ENCODE data around the gene TBC1D22A. TPM values are rescaled to one million over a fixed set of nuclear protein-coding genes. Genes with fewer than 3 reads are reported as not detected.

Gene TBC1D22A
- total RNA-seq, 1 donor from 2014 or later: 24.2 TPM

DNA sequence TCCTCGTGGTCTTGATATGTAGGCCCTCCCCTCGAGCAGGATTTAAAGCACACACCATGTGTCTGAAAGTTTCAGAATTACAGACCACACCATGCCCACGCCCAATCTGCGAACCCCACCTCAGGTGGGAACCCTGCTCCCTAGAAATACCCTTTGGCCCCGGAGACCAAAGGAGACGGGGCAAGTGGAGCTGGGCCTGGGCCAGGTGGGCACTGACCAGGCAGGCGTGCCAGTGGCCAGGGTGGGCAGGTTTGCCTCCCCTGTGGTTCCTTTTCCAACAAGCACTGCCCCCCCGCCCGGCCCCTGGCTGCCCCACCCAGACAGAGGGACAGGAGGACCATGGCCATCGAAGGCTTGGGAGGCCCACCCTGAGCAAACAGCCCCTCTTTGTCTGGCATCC, 400.4 kb downstream of the TBC1D22A start:
- H3K9me3 Mint-ChIP-seq (ENCODE audit: unreplicated experiment): no peaks in the 10 kb centered on the region

DNA sequence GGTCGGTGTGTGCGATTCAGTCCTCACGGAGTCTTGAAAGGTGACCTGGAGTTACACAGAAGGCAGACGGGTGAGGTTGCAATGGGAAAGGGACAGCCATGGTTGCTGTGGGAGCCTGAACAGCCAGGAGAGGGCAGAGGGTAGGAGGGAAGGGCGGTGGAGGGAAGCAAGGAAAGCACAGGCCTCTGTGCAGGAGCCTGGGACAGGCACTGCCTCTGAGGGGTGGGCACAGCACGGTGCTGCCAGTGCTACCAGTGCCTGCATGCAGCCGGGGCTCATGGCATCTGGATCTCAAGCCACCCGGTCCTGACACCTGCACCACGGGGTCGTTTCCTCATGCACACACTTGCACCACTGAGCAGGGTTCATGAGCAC, 401.0 kb downstream of the TBC1D22A start:
- H2AFZ ChIP-seq (ENCODE audit: low read depth, low read length): no peak overlapping the region
- H3K27ac Mint-ChIP-seq (ENCODE audit: unreplicated experiment): no peak overlapping the region
- no peaks in the 10 kb centered on the region for H3K4me1 ChIP-seq (ENCODE audit: insufficient read depth, low read length)
- TF ChIP-seq, protein P1, sequence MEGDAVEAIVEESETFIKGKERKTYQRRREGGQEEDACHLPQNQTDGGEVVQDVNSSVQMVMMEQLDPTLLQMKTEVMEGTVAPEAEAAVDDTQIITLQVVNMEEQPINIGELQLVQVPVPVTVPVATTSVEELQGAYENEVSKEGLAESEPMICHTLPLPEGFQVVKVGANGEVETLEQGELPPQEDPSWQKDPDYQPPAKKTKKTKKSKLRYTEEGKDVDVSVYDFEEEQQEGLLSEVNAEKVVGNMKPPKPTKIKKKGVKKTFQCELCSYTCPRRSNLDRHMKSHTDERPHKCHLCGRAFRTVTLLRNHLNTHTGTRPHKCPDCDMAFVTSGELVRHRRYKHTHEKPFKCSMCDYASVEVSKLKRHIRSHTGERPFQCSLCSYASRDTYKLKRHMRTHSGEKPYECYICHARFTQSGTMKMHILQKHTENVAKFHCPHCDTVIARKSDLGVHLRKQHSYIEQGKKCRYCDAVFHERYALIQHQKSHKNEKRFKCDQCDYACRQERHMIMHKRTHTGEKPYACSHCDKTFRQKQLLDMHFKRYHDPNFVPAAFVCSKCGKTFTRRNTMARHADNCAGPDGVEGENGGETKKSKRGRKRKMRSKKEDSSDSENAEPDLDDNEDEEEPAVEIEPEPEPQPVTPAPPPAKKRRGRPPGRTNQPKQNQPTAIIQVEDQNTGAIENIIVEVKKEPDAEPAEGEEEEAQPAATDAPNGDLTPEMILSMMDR (IDR thresholded peaks at IDR 0.05; ENCODE audit: insufficient read depth, low read depth, low read length): no peak
- no peak for TF ChIP-seq EZH2 (IDR thresholded peaks at IDR 0.05; ENCODE audit: insufficient read depth, low read length)
- H3K36me3 Mint-ChIP-seq (ENCODE audit: low read depth, unreplicated experiment): peaks cover 15% of the 10 kb centered on the region
- no peaks in the 10 kb centered on the region for H3K79me2 ChIP-seq (ENCODE audit: insufficient read depth, low read length)
- no peak overlapping the region for H3K4me3 ChIP-seq (ENCODE audit: insufficient read depth, low read depth, low read length)
- H4K20me1 ChIP-seq (ENCODE audit: insufficient read depth, low read length): no peaks in the 10 kb centered on the region
- FAIRE-seq (no peak), DNase-seq (ENCODE audit: low read depth) (no peak)
- no peak overlapping the region for H3K4me3 Mint-ChIP-seq (ENCODE audit: unreplicated experiment)
- no peak overlapping the region for H3K4me2 ChIP-seq (ENCODE audit: low read length)
- H3K9ac ChIP-seq (ENCODE audit: low read length): no peak overlapping the region
- H3K27me3 ChIP-seq (ENCODE audit: insufficient read depth, low read length): no peaks in the 10 kb centered on the region
- no peaks in the 10 kb centered on the region for H3K36me3 ChIP-seq (ENCODE audit: insufficient read depth, low read length)
- no peak overlapping the region for H3K27ac ChIP-seq (ENCODE audit: low read depth, low read length)
- no peaks in the 10 kb centered on the region for H3K4me1 Mint-ChIP-seq (ENCODE audit: low read depth, unreplicated experiment)
- no peaks in the 10 kb centered on the region for H3K9me3 Mint-ChIP-seq (ENCODE audit: unreplicated experiment)
- H3K27me3 Mint-ChIP-seq (ENCODE audit: low read depth, unreplicated experiment): no peaks in the 10 kb centered on the region
- no peaks in the 10 kb centered on the region for H3K9me3 ChIP-seq (ENCODE audit: insufficient read depth, low read depth, low read length)

More for the DNA sequence above, 400.4 kb downstream of the TBC1D22A start:
- H3K36me3 Mint-ChIP-seq (ENCODE audit: low read depth, unreplicated experiment): peaks cover 13% of the 10 kb centered on the region
- Histone ChIP-seq H3K9me3 (ENCODE audit: insufficient read depth, low read depth, low read length) (no peaks in the 10 kb centered on the region), H3K4me3 (ENCODE audit: insufficient read depth, low read depth, low read length) (no peak overlapping the region), H3K27me3 (ENCODE audit: insufficient read depth, low read length) (no peaks in the 10 kb centered on the region), H3K4me1 (ENCODE audit: insufficient read depth, low read length) (no peaks in the 10 kb centered on the region), H3K4me2 (ENCODE audit: low read length) (no peak overlapping the region), H3K9ac (ENCODE audit: low read length) (no peak overlapping the region), H3K36me3 (ENCODE audit: insufficient read depth, low read length) (no peaks in the 10 kb centered on the region), H3K79me2 (ENCODE audit: insufficient read depth, low read length) (no peaks in the 10 kb centered on the region), H2AFZ (ENCODE audit: low read depth, low read length) (no peak overlapping the region), H4K20me1 (ENCODE audit: insufficient read depth, low read length) (no peaks in the 10 kb centered on the region), H3K27ac (ENCODE audit: low read depth, low read length) (no peak overlapping the region)
- FAIRE-seq (no peak), DNase-seq (ENCODE audit: low read depth) (no peak)
- H3K27me3 Mint-ChIP-seq (ENCODE audit: low read depth, unreplicated experiment): no peaks in the 10 kb centered on the region
- H3K27ac Mint-ChIP-seq (ENCODE audit: unreplicated experiment): no peak overlapping the region
- no peak for TF ChIP-seq EZH2 (IDR thresholded peaks at IDR 0.05; ENCODE audit: insufficient read depth, low read length)
- TF ChIP-seq, protein P1 (IDR thresholded peaks at IDR 0.05; ENCODE audit: insufficient read depth, low read depth, low read length): no peak
- H3K4me3 Mint-ChIP-seq (ENCODE audit: unreplicated experiment): no peak overlapping the region
- no peaks in the 10 kb centered on the region for H3K4me1 Mint-ChIP-seq (ENCODE audit: low read depth, unreplicated experiment)

- H3K27ac Mint-ChIP-seq (ENCODE audit: unreplicated experiment): peak overlapping the region; percentile 72
- H3K27ac ChIP-seq (ENCODE audit: low read depth, low read length): no peak overlapping the region
- H3K36me3 Mint-ChIP-seq (ENCODE audit: low read depth, unreplicated experiment): peaks cover 15% of the 10 kb centered on the region
- H3K9ac ChIP-seq (ENCODE audit: low read length): no peak overlapping the region
- H3K27me3 Mint-ChIP-seq (ENCODE audit: low read depth, unreplicated experiment): no peaks in the 10 kb centered on the region
- H3K4me3 Mint-ChIP-seq (ENCODE audit: unreplicated experiment): no peak overlapping the region
- H3K4me1 ChIP-seq (ENCODE audit: insufficient read depth, low read length): no peaks in the 10 kb centered on the region
- no peak for DNase-seq (ENCODE audit: low read depth)
- no peaks in the 10 kb centered on the region for H3K36me3 ChIP-seq (ENCODE audit: insufficient read depth, low read length)
- TF ChIP-seq, protein P1 (IDR thresholded peaks at IDR 0.05; ENCODE audit: insufficient read depth, low read depth, low read length): no peak
- TF ChIP-seq EZH2 (IDR thresholded peaks at IDR 0.05; ENCODE audit: insufficient read depth, low read length): no peak
- H3K79me2 ChIP-seq (ENCODE audit: insufficient read depth, low read length): no peaks in the 10 kb centered on the region
- H3K9me3 Mint-ChIP-seq (ENCODE audit: unreplicated experiment): no peaks in the 10 kb centered on the region
- H2AFZ ChIP-seq (ENCODE audit: low read depth, low read length): no peak overlapping the region
- H3K27me3 ChIP-seq (ENCODE audit: insufficient read depth, low read length): no peaks in the 10 kb centered on the region
- no peak overlapping the region for H3K4me3 ChIP-seq (ENCODE audit: insufficient read depth, low read depth, low read length)
- no peak overlapping the region for H3K4me2 ChIP-seq (ENCODE audit: low read length)
- no peak for FAIRE-seq
- no peaks in the 10 kb centered on the region for H3K9me3 ChIP-seq (ENCODE audit: insufficient read depth, low read depth, low read length)
- no peaks in the 10 kb centered on the region for H4K20me1 ChIP-seq (ENCODE audit: insufficient read depth, low read length)
- H3K4me1 Mint-ChIP-seq (ENCODE audit: low read depth, unreplicated experiment): no peaks in the 10 kb centered on the region
These were observed 401.5 kb downstream of the TBC1D22A start for GRCh38 chr22:47163856-47164513.

Data from astrocyte (in vitro differentiated cells and primary cell).